NCI-H128 (cell line): ENCODE results near the gene RHOBTB3.
"Not testable (repeated sequence)": the region's sequence is repeated elsewhere in the genome, so short reads cannot be mapped to it uniquely, and the experiment has no call there.

Source experiments
- DNase-seq: peaks from one replicate; lab custom pipeline; 2025; ENCODE audit not compliant: unreplicated experiment; lab: John Stamatoyannopoulos, UW

RHOBTB3 gene, protein sequence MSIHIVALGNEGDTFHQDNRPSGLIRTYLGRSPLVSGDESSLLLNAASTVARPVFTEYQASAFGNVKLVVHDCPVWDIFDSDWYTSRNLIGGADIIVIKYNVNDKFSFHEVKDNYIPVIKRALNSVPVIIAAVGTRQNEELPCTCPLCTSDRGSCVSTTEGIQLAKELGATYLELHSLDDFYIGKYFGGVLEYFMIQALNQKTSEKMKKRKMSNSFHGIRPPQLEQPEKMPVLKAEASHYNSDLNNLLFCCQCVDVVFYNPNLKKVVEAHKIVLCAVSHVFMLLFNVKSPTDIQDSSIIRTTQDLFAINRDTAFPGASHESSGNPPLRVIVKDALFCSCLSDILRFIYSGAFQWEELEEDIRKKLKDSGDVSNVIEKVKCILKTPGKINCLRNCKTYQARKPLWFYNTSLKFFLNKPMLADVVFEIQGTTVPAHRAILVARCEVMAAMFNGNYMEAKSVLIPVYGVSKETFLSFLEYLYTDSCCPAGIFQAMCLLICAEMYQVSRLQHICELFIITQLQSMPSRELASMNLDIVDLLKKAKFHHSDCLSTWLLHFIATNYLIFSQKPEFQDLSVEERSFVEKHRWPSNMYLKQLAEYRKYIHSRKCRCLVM

DNA sequence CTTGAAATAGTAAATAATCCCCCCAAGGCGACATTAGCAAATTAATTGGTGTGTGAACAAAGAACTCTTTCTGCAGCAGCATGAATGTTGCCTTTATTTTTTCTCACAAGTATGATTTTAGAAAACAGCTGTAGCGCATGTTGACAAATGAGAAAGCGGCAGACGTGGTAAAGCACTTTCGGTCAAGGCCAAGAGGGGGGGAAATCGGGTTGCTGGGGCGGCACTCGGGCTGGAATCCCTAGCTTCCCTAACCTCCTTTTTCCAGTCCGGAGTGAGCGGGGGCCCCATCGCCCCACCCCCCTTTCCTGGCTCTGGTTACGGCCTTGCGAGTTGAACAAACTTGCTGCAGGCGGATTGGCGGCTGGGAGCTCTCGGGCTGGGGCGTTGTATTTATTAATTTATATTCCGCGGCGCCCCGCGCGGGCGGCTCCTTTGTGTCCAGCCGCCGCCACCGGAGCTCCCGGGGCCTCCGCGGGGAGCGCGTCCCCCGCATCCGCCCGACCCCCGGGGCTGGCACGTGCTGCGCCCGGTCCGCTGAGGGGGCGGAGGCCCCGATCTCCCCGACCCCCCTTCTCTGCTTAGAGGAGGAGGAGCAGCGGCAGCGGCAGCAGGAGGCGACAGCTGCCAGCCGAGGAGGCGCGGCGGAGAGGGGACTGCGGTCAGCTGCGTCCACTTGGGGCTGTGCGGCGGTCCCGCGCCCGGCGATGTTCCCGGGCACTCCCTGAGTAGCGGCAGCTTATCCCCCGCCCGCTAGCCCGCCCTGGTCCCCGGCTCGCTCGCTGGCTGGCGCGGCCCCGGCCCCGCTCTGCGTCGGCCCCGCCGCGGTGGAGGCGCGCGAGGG, at the start of gene RHOBTB3:
Gene RHOBTB3, plus strand, starts transcription at position 607 of the 841 bp plus-strand sequence. CDS start 347 bp downstream, outside the sequence.
- peak; percentile 39 for DNase-seq

DNA sequence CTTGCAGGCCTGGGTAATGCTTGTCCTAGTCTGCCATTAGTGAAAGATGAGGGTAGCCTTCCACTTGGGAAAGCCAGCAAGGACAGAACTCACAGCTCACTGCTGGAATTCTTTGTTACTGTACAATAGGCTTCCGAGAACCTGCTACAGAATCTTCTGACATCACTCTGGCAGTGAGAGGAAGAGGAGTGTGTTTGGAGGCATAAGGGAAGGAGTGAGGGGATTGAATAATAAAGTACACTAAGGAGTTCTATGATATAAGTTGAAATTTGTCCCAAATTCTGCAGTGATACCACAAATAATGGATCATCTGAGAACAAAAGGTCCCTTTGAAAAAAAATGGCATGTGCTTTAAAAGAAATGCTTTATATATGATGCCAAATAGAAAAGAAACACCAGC, 48.2 kb upstream of the RHOBTB3 start, which contains the start of gene SPATA9:
Gene SPATA9, minus strand, starts transcription at position 101 of the 400 bp plus-strand sequence. CDS start 137 bp downstream, outside the sequence.
- no peak for DNase-seq

DNA sequence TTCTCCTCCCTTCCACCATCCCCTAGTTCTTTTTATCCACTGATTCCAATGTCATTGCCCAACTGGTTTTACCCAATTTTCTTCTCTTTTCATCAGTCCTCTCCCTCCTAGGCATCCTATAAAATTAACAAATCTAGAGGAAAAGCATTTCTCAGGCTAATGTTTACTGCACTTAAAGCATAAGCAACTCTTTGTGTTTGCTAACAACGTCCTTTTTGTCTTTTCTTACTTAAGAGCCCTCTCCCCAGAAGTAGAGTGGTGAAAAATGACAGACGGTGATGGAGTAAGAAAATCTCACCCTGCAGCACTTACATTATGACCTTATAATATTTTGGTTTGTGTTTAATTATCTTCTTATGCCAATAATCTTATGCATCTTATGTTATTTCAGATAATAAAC, 46.8 kb upstream of the RHOBTB3 start:
- no peak for DNase-seq

DNA sequence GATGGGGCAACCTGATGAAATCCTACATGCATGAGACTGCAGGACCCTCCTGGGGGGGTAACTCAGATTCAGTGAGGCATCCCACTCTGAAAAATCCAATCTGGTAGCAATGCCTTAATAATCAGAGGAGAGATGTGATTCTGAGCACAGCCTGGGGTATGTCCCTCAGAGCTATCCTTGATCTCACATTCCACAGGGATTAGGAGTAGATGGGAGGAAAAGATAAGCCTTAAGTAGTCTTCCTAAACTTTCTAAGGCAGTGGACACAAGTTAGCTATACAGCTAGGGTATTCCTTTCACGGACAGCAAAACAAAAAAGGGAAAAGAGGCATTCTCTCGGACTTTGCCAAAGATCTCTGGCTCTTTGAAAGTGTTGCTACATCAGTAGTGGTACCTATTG, 44.5 kb upstream of the RHOBTB3 start:
- no peak for DNase-seq

DNA sequence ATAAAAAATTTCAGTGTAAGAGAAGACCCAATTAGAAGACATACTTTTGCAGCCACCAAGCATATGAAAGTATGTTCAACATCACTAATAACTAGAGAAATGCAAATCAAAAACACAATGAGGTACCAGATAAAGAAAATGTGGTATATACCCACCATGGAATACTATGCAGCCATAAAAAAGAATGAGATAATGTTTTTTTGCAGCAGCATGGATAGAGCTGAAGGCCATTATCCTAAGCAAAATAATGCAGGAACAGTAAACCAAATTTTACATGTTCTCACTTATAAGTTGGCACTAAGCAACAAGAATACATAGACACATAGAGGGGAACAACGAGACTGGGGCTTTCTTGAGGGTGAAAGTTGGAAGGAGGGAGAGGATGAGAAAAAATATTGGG, 41.5 kb upstream of the RHOBTB3 start:
- no peak for DNase-seq

DNA sequence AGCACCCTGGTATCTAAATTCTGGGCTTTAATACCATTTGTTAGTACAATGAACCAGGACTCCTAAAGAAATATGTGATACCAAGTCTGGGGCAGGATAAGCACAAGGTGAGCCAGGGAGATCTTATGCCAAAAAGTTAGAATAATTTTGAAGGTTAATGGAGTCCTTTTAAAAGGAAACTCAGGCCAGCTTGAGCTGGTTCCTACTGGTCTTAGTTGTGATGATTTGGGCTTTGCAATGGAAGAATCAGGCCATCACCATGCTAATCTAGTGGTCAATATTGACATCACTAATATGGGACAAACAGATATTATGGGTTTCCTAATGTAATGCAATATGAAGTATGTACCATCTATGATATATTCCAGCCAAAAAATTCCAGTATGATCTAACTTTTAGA, 40.8 kb upstream of the RHOBTB3 start:
- no peak for DNase-seq

DNA sequence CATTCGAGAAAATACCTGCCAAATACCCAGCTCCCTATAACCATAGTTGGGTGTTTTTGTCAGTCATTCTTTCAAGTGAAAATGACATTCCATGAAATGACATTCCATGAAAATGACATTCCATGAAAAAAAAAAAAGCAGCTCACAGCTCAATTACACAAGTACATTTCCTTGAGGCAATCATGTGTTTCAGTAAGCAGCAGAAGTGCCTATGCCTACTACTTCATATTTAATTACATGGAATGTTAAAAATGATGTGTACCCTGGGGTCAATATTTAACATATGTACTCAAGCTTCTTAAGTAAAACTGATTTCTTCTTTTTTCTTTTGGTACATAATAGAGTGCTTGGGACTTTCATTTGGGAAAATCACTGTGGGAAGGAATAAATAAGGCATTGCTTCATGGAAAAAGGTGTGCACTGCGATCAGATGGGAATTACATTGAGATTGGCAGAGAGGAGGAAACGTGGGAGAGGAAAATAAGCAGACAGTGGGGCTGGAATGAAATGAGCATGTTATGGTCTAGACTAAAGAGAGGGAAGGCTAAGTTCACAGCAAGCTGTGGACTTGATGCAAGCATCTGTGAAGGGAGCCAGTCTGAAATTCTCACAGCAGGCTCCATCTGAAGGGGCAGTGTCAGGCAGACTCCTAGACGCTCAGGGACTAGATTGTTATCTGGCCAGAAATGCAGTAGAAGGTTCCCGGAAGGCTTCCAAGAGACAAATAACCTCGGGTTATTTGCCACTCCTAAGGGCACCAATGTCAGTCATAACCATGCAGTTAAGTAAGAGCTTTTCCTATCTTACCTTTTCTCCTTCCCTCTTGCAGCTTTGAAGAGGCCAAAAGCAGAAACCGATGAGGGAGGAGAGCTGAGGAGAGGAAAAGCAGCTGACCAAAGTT, 33.1 kb upstream of the RHOBTB3 start:
- no peak for DNase-seq

DNA sequence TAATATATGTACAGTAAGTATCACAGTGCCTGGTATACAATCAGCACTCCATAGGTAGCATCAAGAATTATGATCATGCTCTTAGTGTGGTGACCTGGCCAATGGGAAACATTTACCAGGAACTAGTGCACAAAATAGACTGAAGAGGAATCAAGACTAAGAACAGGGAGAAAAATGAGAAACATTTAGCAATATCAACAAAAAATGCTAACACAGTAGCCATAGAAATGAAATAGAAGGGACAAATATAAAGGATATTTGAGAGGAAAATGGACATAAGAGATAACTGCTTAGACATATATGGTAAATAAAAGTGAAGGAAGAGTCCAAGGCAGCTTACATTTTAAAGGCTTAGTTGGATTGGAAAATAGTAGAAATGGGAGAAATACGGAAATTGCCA, 31.8 kb upstream of the RHOBTB3 start:
- DNase-seq: no peak

DNA sequence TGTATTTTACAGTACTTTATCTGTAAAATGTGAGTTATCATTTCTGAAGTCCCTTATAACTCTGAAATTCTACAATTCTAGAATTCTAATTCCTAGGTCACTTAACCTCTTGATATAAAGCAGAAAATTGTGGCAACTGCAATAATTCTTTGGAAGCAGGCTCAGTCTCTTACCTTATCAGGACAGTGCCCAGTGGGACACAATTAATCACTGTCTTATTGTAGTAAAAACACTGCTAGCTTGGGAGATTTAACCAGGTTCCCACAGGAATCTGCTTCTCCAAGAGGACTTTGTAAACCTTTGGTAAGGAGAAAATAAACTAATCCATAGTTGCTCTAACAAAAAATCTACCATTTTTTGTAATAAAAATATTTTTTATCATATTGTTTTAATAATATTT, 30.1 kb upstream of the RHOBTB3 start:
- DNase-seq: no peak

DNA sequence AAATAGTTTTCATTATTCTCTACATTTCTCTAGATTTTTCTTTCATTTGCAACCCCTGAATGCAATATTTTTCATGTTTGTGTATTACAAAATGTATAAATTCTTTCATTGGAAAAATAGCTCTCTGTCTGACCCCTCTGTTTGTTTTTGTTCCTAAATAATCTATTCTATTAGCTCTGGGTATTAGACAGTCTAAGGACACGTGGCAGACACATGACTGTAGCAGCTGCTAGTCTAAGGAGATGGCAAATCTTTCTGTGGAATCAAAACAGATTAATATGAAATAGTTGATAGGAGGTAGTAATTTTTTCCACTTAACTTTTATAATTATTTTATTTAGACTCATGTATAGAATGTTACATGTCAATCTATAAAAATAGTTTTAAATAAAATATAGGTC, 27.0 kb upstream of the RHOBTB3 start:
- DNase-seq: no peak

DNA sequence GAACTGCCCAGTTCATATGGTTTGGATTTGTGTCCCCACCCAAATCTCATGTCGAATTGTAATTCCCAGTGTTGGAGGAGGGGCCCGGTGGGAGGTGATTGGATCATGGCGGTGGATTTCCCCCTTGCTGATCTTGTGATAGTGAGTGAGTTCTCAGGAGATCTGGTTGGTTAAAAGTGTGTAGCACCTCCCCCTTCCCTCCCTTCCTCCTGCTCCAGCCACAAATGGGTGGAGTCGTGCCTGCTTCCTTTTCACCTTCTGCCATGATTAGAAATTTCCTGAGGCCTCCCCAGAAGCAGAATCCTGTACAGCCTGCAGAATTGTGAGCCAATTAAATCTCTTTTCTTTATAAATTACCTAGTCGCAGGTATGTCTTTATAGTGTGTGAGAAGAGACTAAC, 24.9 kb upstream of the RHOBTB3 start:
- DNase-seq: not testable (repeated sequence)

DNA sequence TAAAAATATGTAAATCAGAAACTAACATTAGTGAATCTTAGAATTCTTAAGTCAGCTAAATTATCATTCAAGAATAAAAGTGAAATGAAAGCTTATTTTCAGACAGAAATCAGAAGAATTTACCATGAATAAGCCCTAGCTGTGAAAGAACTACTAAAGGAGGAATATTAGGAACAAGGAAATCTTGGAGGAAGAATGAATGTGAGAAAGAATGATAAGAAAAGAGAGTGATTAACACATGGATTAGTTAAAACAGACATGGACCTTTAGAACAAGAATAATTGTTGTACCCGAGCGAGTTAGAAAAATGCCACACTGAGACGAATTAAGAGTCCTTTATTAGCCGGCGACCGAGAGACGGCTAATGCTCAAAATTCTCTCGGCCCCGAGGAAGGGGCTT, 24.1 kb upstream of the RHOBTB3 start:
- no peak for DNase-seq

DNA sequence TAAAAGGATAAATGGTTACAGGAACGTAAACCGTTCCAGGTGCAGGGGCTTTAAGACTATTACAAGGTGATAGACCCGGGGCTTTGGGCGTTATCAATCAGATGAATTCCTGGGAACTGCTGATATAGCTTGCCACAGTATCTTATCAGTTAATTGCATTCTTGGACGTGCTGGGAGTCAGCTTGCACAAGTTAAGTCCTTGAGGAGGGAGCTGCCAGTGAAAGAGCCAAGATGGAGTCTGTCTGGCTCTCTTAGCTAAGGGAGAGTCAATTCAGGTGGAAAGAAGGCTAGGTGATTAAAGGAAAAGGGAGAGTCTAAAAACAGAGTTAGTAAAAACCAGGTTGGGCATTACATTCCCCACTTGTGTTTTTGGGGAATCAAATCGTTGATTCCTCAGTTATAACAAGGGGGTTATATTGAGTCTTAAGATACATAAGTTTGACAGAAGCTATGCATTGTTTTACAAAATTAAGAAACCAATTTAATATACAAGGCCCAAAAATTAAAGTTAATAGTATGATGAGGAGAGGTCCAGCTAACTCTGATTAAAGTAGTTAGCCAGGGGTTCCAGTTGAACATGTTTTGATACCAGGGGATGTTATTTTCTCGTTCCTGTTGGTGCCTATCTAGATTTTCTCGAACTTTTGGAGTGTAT, 23.5 kb upstream of the RHOBTB3 start:
- not testable (repeated sequence) for DNase-seq

DNA sequence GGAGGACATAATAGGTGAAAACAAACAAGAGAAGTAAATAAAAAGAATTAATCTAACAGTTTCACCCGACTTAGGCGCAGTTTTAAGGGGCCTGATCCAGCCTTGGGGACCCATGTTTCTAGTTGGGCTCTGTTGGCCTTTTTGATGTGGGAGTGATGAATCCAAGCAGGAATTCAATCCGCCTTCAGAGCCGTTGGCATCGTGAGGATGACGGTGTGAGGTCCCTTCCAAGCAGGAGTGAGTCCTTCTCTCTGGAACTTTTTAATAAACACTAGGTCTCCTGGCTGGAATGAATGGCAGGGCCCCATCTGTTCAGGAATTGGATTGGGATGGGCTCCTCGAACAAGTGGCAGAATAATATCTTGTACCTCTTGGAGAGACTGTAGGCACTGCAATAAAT, 22.3 kb upstream of the RHOBTB3 start:
- DNase-seq: no peak

DNA sequence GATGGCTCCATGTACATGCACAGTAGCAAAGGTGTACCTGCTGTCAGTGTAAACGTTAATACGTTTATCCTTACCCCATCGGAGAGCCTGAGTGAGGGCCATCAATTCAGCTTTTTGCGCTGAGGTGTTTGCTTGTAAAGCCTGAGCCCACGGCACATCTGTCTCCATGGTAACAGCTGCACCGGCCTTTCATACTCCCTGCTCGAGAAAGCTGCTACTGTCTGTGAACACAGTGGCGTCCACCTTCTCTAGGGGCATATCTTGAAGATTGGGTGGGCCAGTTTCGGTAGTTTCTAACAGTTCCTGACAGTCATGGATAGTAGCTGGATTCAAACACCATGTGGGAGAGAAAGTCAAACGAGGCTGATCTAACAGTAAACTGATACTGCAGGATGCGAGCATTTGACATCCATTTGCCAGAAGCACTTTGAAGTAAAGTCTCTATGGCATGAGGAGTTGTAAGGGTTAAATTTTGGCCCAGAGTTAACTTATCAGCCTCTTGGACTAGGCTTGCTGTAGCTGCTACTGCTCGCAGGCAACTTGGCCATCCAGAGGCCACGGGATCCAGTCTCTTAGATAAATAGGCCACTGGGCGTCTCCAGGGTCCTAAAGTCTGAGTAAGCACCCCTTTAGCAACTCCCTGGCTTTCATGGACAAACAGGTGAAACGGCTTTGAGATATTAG, 21.0 kb upstream of the RHOBTB3 start:
- no peak for DNase-seq

DNA sequence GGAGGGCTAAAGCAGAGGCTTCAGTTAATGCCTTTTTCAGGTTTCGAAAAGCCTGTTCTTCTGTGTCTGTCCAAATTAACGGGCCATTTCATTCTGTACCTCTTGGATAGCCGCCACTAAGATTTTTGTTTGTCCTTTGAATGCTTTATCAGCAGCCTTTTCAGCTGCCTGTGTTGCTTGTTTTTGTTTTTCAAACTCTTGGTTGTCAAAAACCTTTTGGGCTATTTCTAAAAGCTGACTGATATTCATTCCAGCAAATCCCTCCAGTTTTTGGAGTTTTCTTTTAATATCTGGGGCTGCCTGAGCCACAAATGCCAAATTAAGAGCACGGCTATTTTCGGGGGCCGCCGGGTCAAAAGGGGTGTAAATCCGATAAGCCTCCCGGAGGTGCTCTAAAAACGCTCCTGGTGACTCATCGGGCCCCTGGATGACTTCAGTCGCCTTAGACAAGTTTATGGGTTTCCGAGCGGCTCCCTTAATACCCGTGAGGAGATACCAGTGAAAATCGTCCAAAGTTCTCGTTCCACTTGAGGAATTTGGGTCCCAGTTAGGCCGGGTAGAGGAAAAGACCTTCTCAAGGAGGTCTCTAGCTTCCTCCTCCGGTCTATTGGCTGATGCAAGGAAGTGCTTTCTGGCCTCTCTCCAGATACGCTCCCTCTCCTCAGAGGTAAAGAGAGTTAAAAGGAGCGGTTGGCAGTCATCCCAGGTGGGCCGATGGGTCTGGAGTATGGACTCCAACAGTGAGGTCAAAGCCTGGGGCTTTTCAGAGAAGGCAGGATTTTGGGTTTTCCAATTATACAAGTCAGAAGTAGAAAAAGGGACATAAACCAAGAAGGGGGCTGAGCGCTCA, 20.3 kb upstream of the RHOBTB3 start:
- not testable (repeated sequence) for DNase-seq

DNA sequence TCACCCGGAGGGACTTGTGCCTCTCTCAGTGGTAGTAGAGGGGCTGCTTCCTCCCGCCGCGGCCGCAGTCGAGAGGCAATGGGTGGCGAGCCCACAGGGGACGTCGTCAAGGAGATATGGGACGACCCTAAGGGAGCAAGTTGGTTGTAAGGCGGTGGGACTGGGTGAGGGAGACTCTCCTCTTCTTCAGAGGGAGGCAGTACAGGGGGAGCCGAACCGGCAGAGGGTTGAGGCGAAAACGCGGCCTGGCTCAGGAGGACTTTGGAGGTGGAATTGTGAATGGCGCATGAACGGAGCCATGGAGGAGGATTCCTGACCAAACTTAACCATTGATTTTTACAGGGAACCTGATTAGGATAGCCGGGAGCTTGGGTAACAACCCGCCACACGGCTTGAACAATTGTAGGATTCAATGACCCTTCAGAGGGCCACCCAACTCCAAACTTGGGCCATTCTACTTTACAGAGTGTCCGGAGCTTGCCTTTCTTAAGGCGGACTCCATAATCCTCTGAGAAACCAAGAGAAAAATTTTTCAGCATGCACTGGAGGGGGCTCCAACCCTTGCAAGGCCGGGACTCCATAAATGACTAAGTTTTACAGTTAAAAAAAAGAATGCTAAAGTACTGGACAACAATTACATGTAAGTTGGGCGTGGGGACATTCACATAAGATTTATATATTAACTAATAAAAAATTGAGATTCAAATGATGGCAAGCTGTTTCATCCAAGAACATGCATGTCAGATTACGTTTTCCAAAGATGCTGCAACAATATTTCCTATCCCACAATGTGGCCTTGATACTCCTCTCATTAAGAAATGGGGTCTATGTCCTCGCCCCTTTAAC, 19.4 kb upstream of the RHOBTB3 start:
- DNase-seq: no peak
